Inflammatory macrophage treated with lipopolysaccharide for 1 hour (primary cell): ENCODE results near the gene PSORS1C1.
"Not testable (repeated sequence)": the region's sequence is repeated elsewhere in the genome, so short reads cannot be mapped to it uniquely, and the experiment has no call there.

ENCODE experiments used
- DNase-seq, 2 donors: peaks; one replicate each; pipeline ENCODE4 v3.0.0-alpha.2; 2020 to 2022

The PSORS1C1 gene

GRCh38 chr6:31114541-31114878, at the start of gene PSORS1C1:
Gene PSORS1C1, plus strand, starts transcription at chr6:31114800. Its CDS starts 14,833 bp downstream, at chr6:31129633.
- DNase-seq: no peak

- no peak for DNase-seq
Observed at GRCh38 chr6:31065556-31065955, 49.0 kb upstream of the PSORS1C1 start.

- DNase-seq: not testable (repeated sequence)
Observed at GRCh38 chr6:31067028-31067427, 47.6 kb upstream of the PSORS1C1 start.

GRCh38 chr6:31067891-31068668, 46.5 kb upstream of the PSORS1C1 start:
- not testable (repeated sequence) for DNase-seq

GRCh38 chr6:31068669-31069340, 45.8 kb upstream of the PSORS1C1 start:
- peak; percentile 58 to 79 for DNase-seq

GRCh38 chr6:31070711-31071197, 43.8 kb upstream of the PSORS1C1 start:
- peak in 1 of 2 donors; percentile 6 for DNase-seq

- DNase-seq: no peak
Observed at GRCh38 chr6:31074401-31074800, 40.2 kb upstream of the PSORS1C1 start.

GRCh38 chr6:31075528-31075927, 39.1 kb upstream of the PSORS1C1 start:
- DNase-seq: no peak

GRCh38 chr6:31076611-31077010, 38.0 kb upstream of the PSORS1C1 start:
- no peak for DNase-seq

GRCh38 chr6:31079656-31080261, 34.8 kb upstream of the PSORS1C1 start:
- peak; percentile 28 to 80 for DNase-seq

- DNase-seq: peak in 1 of 2 donors; percentile 8
Observed at GRCh38 chr6:31081872-31082271, 32.7 kb upstream of the PSORS1C1 start.

GRCh38 chr6:31083742-31084354, 30.8 kb upstream of the PSORS1C1 start:
- peak; percentile 22 to 40 for DNase-seq

- no peak for DNase-seq
Observed at GRCh38 chr6:31086788-31087440, 27.7 kb upstream of the PSORS1C1 start.

- DNase-seq: peak; percentile 78 to 98
Observed at GRCh38 chr6:31087494-31088089, 27.0 kb upstream of the PSORS1C1 start.

- DNase-seq: no peak
Observed at GRCh38 chr6:31090275-31090972, 24.2 kb upstream of the PSORS1C1 start.

GRCh38 chr6:31090973-31091364, 23.6 kb upstream of the PSORS1C1 start:
- DNase-seq: no peak

GRCh38 chr6:31091680-31092079, 22.9 kb upstream of the PSORS1C1 start:
- DNase-seq: no peak

GRCh38 chr6:31092238-31092637, 22.4 kb upstream of the PSORS1C1 start:
- no peak for DNase-seq

GRCh38 chr6:31092769-31093505, 21.7 kb upstream of the PSORS1C1 start:
- no peak for DNase-seq

- DNase-seq: no peak
Observed at GRCh38 chr6:31094389-31094881, 20.2 kb upstream of the PSORS1C1 start.

- no peak for DNase-seq
Observed at GRCh38 chr6:31096215-31096614, 18.4 kb upstream of the PSORS1C1 start.
